ENCODE measurements around the gene FTCD. TPM values are rescaled to one million over a fixed set of nuclear protein-coding genes. Genes with fewer than 3 reads are reported as not detected.

The FTCD gene
- total and polyA plus RNA-seq, 2 of the 8 experiments (the other 6 are each of a cell fraction or from before 2014, with no cell fraction given), result 3.3 to 4.9 TPM

- H3K4me1 ChIP-seq (replicated peaks in 1 of 4; ENCODE audit: control insufficient read depth in 3 of 4, insufficient read depth in 4 of 4, low read length in 3 of 4), result peaks cover 0 to 20% (median 9%) of the 10 kb centered on the region in 4 experiments; a peak in 5 of 7 replicates
- peaks cover 5% of the 10 kb centered on the region; the same call in 1 of the 2 replicates for H3K79me1 ChIP-seq (ENCODE audit: low read depth, low read length)
- DNase-seq (ENCODE audit: low read depth in 1 of 2, low spot score in 2 of 2), result no peak
- H3K23ac ChIP-seq (ENCODE audit: insufficient read length), result no peak overlapping the region
- no peak overlapping the region for H3K14ac ChIP-seq (ENCODE audit: insufficient read length)
- peaks cover 0 to 18% of the 10 kb centered on the region in 2 experiments; a peak in 2 of 4 replicates for H3K79me2 ChIP-seq (ENCODE audit: control insufficient read depth in 1 of 2, insufficient read depth in 2 of 2, low read length in 2 of 2)
- H2BK15ac ChIP-seq (ENCODE audit: low read length), result no peak overlapping the region
- no peak overlapping the region for H2BK20ac ChIP-seq (ENCODE audit: low read length)
- H3K18ac ChIP-seq (ENCODE audit: extremely low read depth, low read length), result peak overlapping the region; percentile 38; the same call in 1 of the 2 replicates
- 89% methylated on average over 23 of the region's 26 CpGs; no CpG with 5 or more reads in 1 of the 2 experiments for WGBS, 2 experiments (ENCODE audit: extremely low coverage in 1 of 2, insufficient coverage in 1 of 2, insufficient read length in 1 of 2, insufficient replicate concordance in 2 of 2, low coverage in 1 of 2, low lambda C conversion rate in 2 of 2, missing lambda C conversion rate in 1 of 2)
- H3K23me2 ChIP-seq (ENCODE audit: low read depth, low read length), result peaks cover 8% of the 10 kb centered on the region
- H3K56ac ChIP-seq (replicated peaks; ENCODE audit: insufficient read length, low read depth, low read length), result no peak overlapping the region
- no peaks in the 10 kb centered on the region for H3K9me3 ChIP-seq (ENCODE audit: insufficient read depth in 2 of 2, low read depth in 1 of 2, low read length in 1 of 2)
- 0 out of 2 replicates have a peak overlapping the region, but pooled peaks have one; percentile 52 for H2BK5ac ChIP-seq (ENCODE audit: low read depth, low read length)
- no peak overlapping the region for H3K4me2 ChIP-seq (ENCODE audit: insufficient read depth in 1 of 2, low read depth in 2 of 2, low read length in 2 of 2)
- H2AFZ ChIP-seq (ENCODE audit: low read length), result no peak overlapping the region
- H3K4me3 ChIP-seq (ENCODE audit: extremely low read depth in 1 of 4, insufficient read depth in 2 of 4, low read depth in 3 of 4, low read length in 4 of 4), result no peak overlapping the region
- no peak overlapping the region for H3K4ac ChIP-seq (replicated peaks; ENCODE audit: insufficient read length, low read depth, low read length)
- no peaks in the 10 kb centered on the region for H3K27me3 ChIP-seq (replicated peaks in 1 of 4; ENCODE audit: control insufficient read depth in 3 of 4, extremely low read depth in 1 of 4, insufficient read depth in 3 of 4, low read length in 3 of 4)
- no peak overlapping the region for H4K5ac ChIP-seq (ENCODE audit: insufficient read length, low read depth, low read length)
- H2BK12ac ChIP-seq (ENCODE audit: low read depth, low read length), result peak overlapping the region; percentile 50; the same call in 1 of the 2 replicates
- H3K9ac ChIP-seq (replicated peaks in 1 of 4; ENCODE audit: extremely low read depth in 1 of 4, low read depth in 3 of 4, low read length in 3 of 4), result no peak overlapping the region; a peak in 1 of 7 replicates
- no peak overlapping the region for H2BK120ac ChIP-seq (replicated peaks; ENCODE audit: low read depth, low read length)
- peak overlapping the region; percentile 25 for H4K91ac ChIP-seq (replicated peaks; ENCODE audit: insufficient read length, low read length)
- CTCF ChIA-PET (ENCODE audit: partially characterized antibody), result interaction anchor here (0.8 to 2.5 kb wide), 3 partner anchors 28 to 39 kb away, joined by 3 to 8 read pairs (median 4); no protein-coding TSS in a partner anchor
- FAIRE-seq, result no peak
- H3K27ac ChIP-seq (ENCODE audit: low read depth, low read length), result peak overlapping the region; percentile 50; the same call in 1 of the 2 replicates
- H4K20me1 ChIP-seq (replicated peaks in 1 of 2; ENCODE audit: control insufficient read depth in 1 of 2, insufficient read depth in 2 of 2, low read length in 2 of 2), result peaks cover 0 to 11% of the 10 kb centered on the region in 2 experiments
- H4K8ac ChIP-seq (ENCODE audit: extremely low read depth, insufficient read depth, low read length), result peak overlapping the region; percentile 85
- 0 out of 2 replicates have a peak overlapping the region, but pooled peaks have one; percentile 39 for H2AK5ac ChIP-seq (ENCODE audit: low read depth, low read length)
- H3K36me3 ChIP-seq (ENCODE audit: control insufficient read depth in 2 of 4, insufficient read depth in 4 of 4, low read length in 3 of 4), result peaks cover 0 to 2% (median 0%) of the 10 kb centered on the region in 4 experiments; a peak in 1 of 8 replicates
- POLR2A ChIA-PET (ENCODE audit: partially characterized antibody), result no interaction called here
- TF ChIP-seq CTCF (IDR thresholded peaks at IDR 0.05; ENCODE audit: control extremely low read depth in 1 of 3, insufficient read depth in 1 of 3, low read depth in 1 of 3, low read length in 3 of 3) (no peak), SAP30 (IDR thresholded peaks at IDR 0.05; ENCODE audit: insufficient read depth, insufficient replicate concordance, low read length) (no peak), SRF (IDR thresholded peaks at IDR 0.05; ENCODE audit: low read depth, low read length) (no peak), CBX5 (IDR thresholded peaks at IDR 0.05; ENCODE audit: low read depth, low read length) (no peak), KDM1A (IDR thresholded peaks at IDR 0.05; ENCODE audit: borderline replicate concordance, low read length) (no peak), SP1 (IDR thresholded peaks at IDR 0.05; ENCODE audit: low read depth, low read length) (no peak), FOSL1 (IDR thresholded peaks at IDR 0.05; ENCODE audit: insufficient read depth, low read depth, low read length) (no peak), GABPA (IDR thresholded peaks at IDR 0.05; ENCODE audit: borderline replicate concordance, insufficient read depth, low read length) (no peak), JUN (IDR thresholded peaks at IDR 0.05; ENCODE audit: low read depth, low read length) (no peak)
Observed at GRCh38 chr21:46180778-46181391, 25.5 kb upstream of the FTCD start.

Measured in H1 (cell line).